Inferior parietal cortex (tissue), 1 donor: ENCODE measurements around the gene SLC9A9.
"Not testable (repeated sequence)": the region's sequence is repeated elsewhere in the genome, so short reads cannot be mapped to it uniquely, and the experiment has no call there.

ENCODE experiments used
- DNase-seq: peaks from one replicate; pipeline ENCODE4 v3.0.0-alpha.2; 2016; ENCODE audit errors: extremely low spot score

The SLC9A9 gene

DNA sequence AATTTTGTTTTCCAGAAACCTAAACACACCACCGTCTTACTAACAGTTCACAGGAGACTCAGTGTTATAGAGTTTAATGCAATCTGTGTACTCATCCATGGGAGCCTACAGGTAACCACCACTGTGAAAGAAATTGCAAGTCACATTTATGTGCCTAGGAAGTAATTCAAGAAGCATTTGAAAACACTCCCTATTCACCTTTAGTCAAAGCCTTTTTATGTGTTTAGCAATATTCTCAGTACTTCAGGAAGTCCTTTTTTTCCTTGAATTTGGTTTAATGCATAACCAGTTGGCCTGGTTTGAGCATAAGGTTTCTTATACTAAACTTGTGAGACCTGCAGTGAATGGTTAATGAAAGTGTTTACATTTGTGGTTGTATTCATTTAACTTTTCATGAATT lies 382.6 kb downstream of the SLC9A9 start:
- no peak for DNase-seq

GRCh38 chr3:143464850-143465249 lies 383.4 kb downstream of the SLC9A9 start:
- DNase-seq: no peak

DNA sequence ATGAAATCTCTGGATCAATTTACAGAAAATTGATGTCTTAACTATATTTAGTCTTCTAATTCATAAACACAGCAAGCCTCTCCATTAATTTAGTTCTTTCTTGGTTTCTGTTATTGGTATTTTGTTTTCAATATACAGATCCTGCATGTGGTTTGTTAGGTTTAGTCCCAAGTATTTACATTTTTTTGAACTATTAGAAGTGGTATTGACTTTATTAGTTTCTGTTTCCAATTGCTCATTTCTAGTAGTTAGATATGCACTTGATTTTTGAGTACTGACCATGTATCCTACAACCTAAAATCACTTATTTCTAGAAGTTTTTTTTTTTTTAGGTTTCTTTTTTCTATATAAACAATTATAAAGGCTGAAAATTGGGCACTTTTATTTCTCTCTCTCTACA lies 392.8 kb downstream of the SLC9A9 start:
- no peak for DNase-seq

GRCh38 chr3:143450632-143451031 lies 397.6 kb downstream of the SLC9A9 start:
- DNase-seq: no peak

GRCh38 chr3:143447491-143447890 lies 400.8 kb downstream of the SLC9A9 start:
- DNase-seq: no peak

GRCh38 chr3:143445118-143445517 lies 403.1 kb downstream of the SLC9A9 start:
- no peak for DNase-seq

GRCh38 chr3:143443851-143444331 lies 404.4 kb downstream of the SLC9A9 start:
- DNase-seq: no peak

- no peak for DNase-seq
These were observed 405.3 kb downstream of the SLC9A9 start for GRCh38 chr3:143442814-143443447.

DNA sequence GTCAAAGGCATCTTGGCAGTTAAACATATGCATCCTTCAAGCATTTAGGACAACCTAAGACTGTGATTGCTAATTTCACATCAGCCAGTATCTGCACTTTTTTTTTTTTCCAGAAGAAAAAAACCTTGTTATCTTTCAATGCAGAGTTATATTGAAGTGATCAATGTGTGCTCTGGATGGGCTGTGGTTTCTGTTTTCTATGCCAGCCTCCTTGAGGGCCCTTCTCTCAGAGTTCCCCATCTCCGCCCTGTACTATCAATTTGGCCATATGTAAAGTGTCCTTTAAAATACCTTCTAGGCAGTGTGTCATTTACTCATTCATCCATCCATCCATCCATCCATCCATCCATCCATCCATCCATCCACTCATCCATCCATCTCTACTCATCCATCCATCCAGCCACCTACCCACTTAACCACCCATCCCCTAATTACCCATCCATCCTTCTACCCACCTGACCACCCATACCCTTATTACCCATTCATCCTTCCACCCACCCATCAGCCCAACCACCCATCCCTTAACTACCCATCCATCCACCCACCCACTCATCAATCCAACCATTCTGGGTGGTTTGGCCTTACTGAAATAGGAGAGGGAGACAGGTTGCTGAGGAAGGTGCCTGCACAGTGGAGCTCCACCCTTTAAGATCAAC lies 406.6 kb downstream of the SLC9A9 start:
- no peak for DNase-seq

- DNase-seq: no peak
These were observed 408.5 kb downstream of the SLC9A9 start for GRCh38 chr3:143439817-143440216.

DNA sequence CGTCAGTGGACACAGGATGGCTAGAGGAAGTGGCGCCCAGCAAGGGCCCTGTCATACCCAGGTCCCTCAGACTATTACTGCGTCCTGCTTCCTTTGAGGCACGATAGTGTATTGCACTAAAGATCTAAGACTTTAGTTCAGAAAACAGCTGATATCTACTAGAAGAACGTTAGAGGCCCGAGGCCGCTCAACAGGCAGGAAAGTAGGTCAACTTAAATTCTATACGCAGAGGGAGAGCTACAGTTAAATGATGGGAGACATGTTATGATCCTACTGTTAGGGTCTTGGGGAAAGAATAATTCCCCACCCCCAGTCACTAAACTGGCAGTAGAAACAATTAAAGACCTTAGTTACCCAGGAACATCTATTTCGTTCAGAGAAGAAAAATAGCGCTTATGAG lies 410.9 kb downstream of the SLC9A9 start:
- no peak for DNase-seq

DNA sequence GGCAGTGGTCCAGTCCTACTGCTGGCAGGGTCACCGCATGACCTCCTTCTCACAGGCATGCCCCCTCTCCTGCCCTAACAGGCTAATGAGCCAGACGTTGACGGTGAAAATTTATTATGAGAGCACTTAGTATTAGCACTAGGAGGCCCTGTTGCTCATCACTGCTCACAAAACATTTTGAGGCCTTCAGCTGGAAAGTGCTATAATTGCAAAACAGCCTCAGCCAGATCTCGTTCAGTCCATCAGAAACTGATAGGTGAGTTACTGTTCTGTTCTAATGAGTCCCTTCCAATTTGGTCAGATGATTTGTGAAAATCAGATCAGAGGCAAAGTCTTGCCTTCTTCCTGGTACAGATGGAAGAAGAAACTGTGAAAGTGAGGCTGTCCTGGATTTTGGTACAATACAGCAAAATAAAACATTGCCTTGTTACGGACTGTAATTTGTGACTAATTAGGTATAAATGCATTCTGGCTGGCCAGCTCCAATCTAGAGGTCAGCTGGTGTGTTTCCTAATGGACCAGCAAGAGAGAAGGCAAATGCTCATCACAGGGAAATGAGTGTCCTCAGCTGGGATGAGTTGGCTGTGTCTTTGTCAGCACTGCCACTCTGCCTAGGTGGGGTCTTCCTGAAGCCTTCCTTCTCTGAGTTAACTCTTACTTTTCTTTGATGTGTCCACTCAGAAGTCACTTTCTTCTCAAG lies 411.9 kb downstream of the SLC9A9 start:
- no peak for DNase-seq

DNA sequence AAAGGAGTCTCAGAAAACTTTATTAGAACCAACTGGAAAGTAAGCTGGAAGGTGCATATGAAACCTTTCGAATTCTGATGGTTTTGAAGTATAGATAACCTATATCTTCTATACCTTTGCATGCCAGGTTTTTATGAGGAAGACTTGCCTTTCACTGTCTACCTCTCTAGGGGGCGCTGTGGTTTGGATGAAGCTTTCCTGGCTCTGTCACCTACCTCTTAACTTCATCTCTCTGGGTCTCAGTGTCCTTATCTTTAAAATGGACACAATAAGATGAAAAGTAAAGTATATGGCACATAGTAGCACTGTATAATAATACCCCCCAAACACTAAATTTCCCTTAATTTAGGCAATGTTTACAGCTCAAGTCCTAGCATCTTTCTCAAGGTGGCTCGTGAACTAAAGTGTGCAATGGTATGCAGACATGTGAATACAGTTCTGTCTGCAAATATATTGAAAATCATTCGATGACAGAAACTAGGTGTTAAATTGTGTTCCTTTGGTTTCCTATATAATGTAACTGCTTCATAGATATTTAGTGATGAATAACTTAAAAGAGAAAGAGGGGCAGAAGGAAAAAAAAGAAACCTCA lies 414.4 kb downstream of the SLC9A9 start:
- DNase-seq: no peak

GRCh38 chr3:143431298-143431697 lies 417.0 kb downstream of the SLC9A9 start:
- not testable (repeated sequence) for DNase-seq

GRCh38 chr3:143430568-143430967 lies 417.7 kb downstream of the SLC9A9 start:
- no peak for DNase-seq

DNA sequence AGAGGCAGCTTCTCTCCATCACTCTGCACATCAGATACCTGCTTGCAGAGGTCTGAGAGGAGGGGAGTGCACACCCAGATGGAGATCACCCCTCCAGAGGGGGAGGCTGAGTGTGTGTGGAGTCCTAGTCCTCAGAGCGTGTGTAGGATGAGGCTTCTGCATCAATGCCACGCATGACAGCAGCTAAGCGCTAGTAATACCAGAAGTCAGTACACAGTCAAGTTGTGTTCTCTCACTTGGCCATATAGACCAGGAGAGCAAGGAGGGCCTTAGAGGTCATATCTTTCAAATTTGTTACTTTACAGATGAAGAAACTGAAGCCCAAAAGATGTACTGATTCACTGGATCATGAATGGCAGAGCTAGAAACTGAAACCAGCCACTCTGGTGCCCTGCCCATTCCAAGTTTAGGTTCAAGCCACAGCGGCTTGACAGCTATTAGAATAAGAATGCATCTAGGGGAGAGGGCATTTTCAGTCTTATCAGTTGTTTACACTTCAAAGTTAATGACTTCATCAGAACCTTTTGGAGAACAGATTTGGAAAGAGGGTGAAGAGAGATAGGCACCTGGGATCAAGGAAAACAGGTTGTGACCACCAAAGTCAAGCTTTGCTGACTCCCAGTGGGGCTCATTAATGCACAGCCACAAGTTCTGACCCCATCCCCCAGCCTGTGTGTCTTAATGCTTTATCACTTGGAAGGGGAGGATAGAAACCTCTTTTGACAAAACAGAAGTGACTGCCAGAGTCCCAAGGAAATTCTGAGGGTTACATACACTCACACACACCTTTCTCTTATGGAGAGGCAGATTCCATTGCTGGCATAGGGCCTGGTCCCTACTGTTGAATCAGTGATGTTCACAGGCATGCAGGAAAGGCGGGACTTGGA lies 418.4 kb downstream of the SLC9A9 start:
- DNase-seq: no peak

GRCh38 chr3:143428294-143428693 lies 420.0 kb downstream of the SLC9A9 start:
- DNase-seq: no peak

DNA sequence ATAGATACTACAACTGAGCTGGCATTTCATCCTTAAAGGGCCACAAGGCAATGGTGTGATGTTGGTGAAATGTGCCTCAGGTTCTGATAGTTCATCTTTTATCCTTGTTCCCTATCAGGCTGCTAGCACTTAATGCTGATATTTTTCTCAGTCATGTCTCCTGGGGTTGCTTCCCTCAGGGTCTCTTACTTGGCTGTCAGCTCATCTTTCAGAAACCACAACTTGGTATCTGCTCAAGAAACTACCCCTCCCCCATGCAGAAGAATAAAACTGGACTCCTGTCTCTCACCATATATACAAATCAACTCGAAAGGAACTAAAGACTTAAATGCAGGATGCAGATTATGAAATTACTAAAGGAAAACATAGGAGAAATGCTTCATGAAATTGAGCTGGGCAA lies 420.6 kb downstream of the SLC9A9 start:
- no peak for DNase-seq

- DNase-seq: no peak
These were observed 423.4 kb downstream of the SLC9A9 start for GRCh38 chr3:143424874-143425273.

DNA sequence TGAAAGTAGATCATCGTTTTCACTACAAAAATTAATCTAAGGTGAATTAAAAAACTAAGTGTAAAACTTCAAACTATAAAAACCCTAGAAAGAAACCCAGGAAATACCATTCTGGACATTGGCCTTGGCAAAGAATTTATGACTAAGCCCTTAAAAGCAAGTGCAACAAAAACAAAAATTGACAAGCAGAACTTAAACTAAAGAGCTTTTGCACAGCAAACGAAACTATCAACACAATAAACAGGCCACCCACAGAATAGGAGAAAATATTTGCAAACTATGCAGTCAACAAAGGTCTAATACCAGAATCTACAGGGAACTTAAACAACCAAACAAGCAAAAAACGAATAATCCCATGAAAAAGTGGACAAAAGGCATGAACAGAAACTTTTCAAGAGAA lies 426.7 kb downstream of the SLC9A9 start:
- DNase-seq: no peak

DNA sequence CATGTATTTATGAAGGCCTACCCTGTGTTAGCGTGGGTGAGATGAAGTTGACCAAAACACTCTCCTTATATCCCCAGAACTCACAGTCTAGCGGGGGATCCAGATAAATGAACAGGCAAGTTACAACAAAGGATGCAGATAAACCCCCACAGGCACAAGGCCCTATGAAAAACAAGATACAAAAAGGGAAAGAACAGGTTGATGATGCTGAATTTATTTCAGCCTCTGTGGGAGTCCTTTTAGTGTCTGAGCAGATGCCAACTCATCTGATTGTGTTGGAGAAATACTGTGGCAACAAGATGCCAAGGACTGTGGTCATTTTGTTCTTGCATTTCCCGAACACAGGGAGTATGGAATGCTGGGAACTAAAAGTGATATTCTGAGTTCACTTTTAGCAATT lies 428.7 kb downstream of the SLC9A9 start:
- peak; percentile 11 for DNase-seq

- DNase-seq: peak; percentile 14
These were observed 429.9 kb downstream of the SLC9A9 start for GRCh38 chr3:143418391-143418790.
